HG03060 (cell line): ENCODE results near the gene RTKN.

ENCODE experiments used
- ATAC-seq: cut with Tn5 transposase; IDR thresholded peaks from one replicate; pipeline ENCODE4 v1.9.1; 2021; ENCODE audit warnings: low read depth, moderate number of reproducible peaks; ENCODE audit not compliant: unreplicated experiment

RTKN gene

DNA sequence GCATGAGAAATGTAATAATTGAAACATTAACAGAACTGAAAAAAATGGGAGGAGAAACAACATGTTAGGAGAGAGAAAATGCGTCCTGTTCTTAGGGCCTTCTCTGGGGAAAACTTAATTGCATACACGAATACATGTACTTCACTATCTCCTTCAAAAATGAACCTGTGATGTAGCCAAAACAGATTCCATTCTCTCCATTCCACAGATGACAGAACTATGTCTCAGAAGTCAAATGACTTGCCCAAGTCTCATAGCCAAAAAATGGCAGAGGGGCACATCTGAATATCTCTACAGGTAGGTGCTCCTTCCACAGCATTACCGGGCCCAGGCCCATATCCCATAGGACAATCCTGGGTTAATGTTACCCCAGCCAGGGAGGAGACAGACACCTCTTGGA, 57.7 kb downstream of the RTKN start:
- no peak for ATAC-seq

DNA sequence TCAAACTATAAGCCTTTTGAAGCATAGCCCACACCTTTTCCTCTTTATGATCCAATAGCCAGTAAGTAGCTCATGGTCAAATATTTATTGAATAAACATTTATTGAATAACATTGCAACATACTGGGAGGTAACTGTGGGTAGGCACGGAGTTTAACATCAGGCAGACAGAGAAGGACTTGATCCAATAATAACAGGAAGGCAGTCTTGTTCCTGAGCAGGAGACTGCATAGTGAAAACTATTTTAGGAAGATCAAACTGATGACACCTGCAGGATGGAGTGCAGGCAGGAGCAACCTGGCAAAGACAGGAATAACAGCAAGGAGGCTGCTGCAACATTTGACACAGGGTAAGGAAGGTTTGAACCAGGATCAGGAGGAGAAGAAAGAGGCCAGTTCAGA, 58.5 kb downstream of the RTKN start:
- no peak for ATAC-seq

DNA sequence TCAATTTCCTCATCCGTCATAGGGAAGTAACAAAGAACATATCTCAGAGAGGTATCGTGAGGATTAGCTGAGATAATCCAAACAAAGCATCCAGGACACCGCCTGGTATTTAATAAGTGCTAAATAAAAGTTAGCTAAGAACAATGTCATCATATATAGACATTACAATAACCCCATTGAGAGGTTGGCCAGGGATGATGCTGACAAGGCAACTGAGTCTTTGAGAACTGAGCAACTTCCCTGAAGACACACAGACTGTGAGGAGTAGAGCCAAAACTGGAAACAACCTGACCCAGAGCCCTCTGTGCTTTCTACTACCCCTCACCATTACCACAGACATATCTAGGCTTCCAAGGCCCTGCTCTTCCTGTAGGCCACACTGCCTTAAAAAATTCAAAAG, 60.0 kb downstream of the RTKN start:
- ATAC-seq, result no peak

DNA sequence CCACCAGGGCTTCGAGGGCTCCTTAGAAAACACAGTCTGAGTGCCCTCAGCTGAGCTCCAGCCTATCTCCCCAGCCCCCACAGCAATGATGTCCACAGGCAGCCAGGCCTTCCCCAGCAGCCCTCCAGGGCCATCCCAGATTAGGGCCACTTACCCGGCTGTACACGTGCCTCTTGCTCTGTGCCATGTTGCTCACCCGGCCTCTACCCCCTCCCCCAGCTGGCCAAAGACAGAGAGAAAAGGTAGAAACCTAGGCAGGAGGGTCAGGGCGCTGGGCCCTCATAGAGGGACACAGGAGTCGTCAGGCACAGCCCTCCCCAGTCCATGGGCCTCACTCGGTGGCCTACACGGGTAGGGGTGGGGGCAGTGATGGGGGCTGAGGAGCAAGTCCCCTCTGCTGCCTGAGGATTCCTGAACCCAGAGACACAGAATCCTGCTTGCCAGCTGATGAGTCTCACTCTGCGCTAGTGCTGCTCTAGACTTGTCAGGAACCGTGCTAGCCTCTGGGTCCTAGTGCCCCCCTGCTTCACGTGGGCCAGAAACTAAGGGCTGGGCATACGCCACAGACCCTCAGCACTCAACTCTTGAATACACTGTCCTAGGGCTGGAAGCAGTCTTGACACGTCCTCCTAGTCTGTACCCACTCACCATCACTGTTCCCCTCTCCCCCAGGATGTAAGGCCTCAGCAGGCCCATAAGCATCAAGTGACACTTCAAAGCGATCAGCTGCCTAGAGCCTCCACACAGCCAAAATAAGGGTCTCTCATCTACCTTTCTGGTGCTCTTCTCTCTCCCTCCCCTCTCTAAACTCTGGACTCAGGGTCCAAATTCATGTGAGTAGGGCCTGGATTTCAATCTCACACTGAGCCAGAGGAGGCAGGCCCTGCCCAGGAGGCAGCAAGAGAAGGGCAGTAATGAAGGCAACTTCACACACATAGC, 61.6 kb downstream of the RTKN start, which contains the start of gene DCTN1:
Gene DCTN1 (minus strand): TSS at position 461 of the 939 bp plus-strand sequence. CDS start 274 bp downstream, at position 187.
- ATAC-seq, result no peak

DNA sequence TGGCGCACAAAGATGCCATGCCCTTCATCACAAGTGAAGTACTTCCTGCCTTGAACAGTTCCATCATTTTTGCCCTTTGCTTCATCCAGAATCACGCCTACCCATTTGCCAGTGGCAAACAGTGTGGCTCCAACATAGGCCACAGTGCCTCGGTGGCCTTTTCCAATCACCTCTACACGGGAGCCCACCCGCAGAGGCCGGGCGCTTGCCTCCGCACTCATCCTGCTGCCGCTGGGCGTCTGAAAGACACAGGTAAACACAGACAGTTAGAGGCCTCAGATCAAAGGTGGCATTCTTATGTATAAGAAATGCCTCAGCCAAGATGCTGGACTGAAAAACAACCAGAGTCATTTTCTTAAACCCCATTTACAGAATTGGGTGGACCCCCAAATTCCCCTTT, 63.7 kb downstream of the RTKN start:
- no peak for ATAC-seq

DNA sequence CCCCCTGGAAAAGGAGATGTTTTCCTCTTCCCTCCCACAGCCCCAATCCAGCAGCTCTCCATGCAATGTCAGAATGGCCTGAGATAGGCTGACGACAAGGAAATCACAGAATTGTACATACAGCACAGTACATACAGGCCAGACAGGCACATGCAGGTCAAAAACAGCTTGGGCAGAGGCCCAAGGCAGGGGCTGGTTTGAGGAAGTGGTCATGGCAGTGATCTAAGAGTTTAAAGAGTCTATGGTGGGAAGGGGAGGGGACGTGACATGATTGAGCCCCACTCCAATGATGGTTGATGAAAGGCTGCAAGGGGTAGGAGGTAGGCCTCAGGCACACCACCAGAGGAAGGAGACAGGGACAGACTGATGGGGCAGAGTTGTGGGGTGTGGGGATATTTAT, 65.9 kb downstream of the RTKN start:
- no peak for ATAC-seq
